ENCODE data around the gene UNC5CL.

UNC5CL gene

GRCh38 chr6:41062056-41062455 is 23.0 kb upstream of the UNC5CL start:
- no peak for TF ChIP-seq CTCF (IDR thresholded peaks at IDR 0.05; ENCODE audit: insufficient read depth, missing control alignments)
- DNase-seq (ENCODE audit: insufficient read length, low spot score): no peak
- FAIRE-seq: no peak

- FAIRE-seq: no peak
- TF ChIP-seq CTCF (IDR thresholded peaks at IDR 0.05; ENCODE audit: insufficient read depth, missing control alignments): no peak
Observed at GRCh38 chr6:41061196-41061726, 22.2 kb upstream of the UNC5CL start.

GRCh38 chr6:41059556-41059955 is 20.5 kb upstream of the UNC5CL start:
- FAIRE-seq (no peak), DNase-seq (ENCODE audit: insufficient read length, low spot score) (no peak)
- TF ChIP-seq CTCF (IDR thresholded peaks at IDR 0.05; ENCODE audit: insufficient read depth, missing control alignments): no peak

More at GRCh38 chr6:41061196-41061726, 22.2 kb upstream of the UNC5CL start:
- no peak for DNase-seq (ENCODE audit: insufficient read length, low spot score)

- DNase-seq (ENCODE audit: insufficient read length, low spot score): no peak
- FAIRE-seq: no peak
- TF ChIP-seq CTCF (IDR thresholded peaks at IDR 0.05; ENCODE audit: insufficient read depth, missing control alignments): no peak
Observed at GRCh38 chr6:41058783-41059181, 19.8 kb upstream of the UNC5CL start.

GRCh38 chr6:41056768-41057490 is 17.9 kb upstream of the UNC5CL start:
- no peak for TF ChIP-seq CTCF (IDR thresholded peaks at IDR 0.05; ENCODE audit: insufficient read depth, missing control alignments)
- FAIRE-seq (no peak), DNase-seq (ENCODE audit: insufficient read length, low spot score) (no peak)

- FAIRE-seq (no peak), DNase-seq (ENCODE audit: insufficient read length, low spot score) (no peak)
- no peak for TF ChIP-seq CTCF (IDR thresholded peaks at IDR 0.05; ENCODE audit: insufficient read depth, missing control alignments)
Observed at GRCh38 chr6:41055149-41055548, 16.1 kb upstream of the UNC5CL start.

GRCh38 chr6:41054511-41054910 is 15.5 kb upstream of the UNC5CL start:
- FAIRE-seq: no peak
- TF ChIP-seq CTCF (IDR thresholded peaks at IDR 0.05; ENCODE audit: insufficient read depth, missing control alignments): no peak
- DNase-seq (ENCODE audit: insufficient read length, low spot score): no peak
